HG03060 (cell line): ENCODE data around the gene TRAK1.

ENCODE experiments used
- ATAC-seq: cut with Tn5 transposase; IDR thresholded peaks from one replicate; pipeline ENCODE4 v1.9.1; 2021; ENCODE audit warnings: low read depth, moderate number of reproducible peaks; ENCODE audit not compliant: unreplicated experiment

Gene TRAK1

GRCh38 chr3:42149975-42150374 lies 58.8 kb downstream of the TRAK1 start:
- no peak for ATAC-seq

GRCh38 chr3:42151596-42152168 lies 60.5 kb downstream of the TRAK1 start:
- ATAC-seq = no peak

GRCh38 chr3:42152193-42152592 lies 61.0 kb downstream of the TRAK1 start:
- ATAC-seq = no peak

- ATAC-seq = no peak
Measured at GRCh38 chr3:42153039-42153438, 61.9 kb downstream of the TRAK1 start.

- ATAC-seq = no peak
Measured at GRCh38 chr3:42157540-42158538, 66.7 kb downstream of the TRAK1 start.

- no peak for ATAC-seq
Measured at GRCh38 chr3:42159147-42159546, 68.0 kb downstream of the TRAK1 start.

- ATAC-seq = no peak
Measured at GRCh38 chr3:42159706-42160472, 68.7 kb downstream of the TRAK1 start.

GRCh38 chr3:42161050-42161935 lies 70.1 kb downstream of the TRAK1 start:
- no peak for ATAC-seq

GRCh38 chr3:42162462-42162861 lies 71.3 kb downstream of the TRAK1 start:
- ATAC-seq = no peak

- ATAC-seq = no peak
Measured at GRCh38 chr3:42163622-42164244, 72.6 kb downstream of the TRAK1 start.

- no peak for ATAC-seq
Measured at GRCh38 chr3:42164656-42165055, 73.5 kb downstream of the TRAK1 start.

GRCh38 chr3:42165211-42165610 lies 74.1 kb downstream of the TRAK1 start:
- ATAC-seq = no peak

GRCh38 chr3:42166214-42166613 lies 75.1 kb downstream of the TRAK1 start:
- no peak for ATAC-seq

- ATAC-seq = no peak
Measured at GRCh38 chr3:42166662-42167300, 75.6 kb downstream of the TRAK1 start.

- no peak for ATAC-seq
Measured at GRCh38 chr3:42169579-42170120, 78.5 kb downstream of the TRAK1 start.

GRCh38 chr3:42172047-42172654 lies 81.0 kb downstream of the TRAK1 start:
- no peak for ATAC-seq

- no peak for ATAC-seq
Measured at GRCh38 chr3:42173307-42173706, 82.2 kb downstream of the TRAK1 start.

- no peak for ATAC-seq
Measured at GRCh38 chr3:42174679-42175385, 83.7 kb downstream of the TRAK1 start.
